Activated CD8-positive, alpha-beta memory T cell treated with anti-CD3 and anti-CD28 coated beads for 4 hours (primary cell): ENCODE results near the gene LBR.

Experiments
- DNase-seq, 2 donors: peaks; one replicate each; pipeline ENCODE4 v3.0.0-alpha.2; 2020; ENCODE audit warnings: low read depth in 2 of 2

Gene LBR

GRCh38 chr1:225464851-225465792 lies 37.3 kb upstream of the LBR start:
- no peak for DNase-seq

DNA sequence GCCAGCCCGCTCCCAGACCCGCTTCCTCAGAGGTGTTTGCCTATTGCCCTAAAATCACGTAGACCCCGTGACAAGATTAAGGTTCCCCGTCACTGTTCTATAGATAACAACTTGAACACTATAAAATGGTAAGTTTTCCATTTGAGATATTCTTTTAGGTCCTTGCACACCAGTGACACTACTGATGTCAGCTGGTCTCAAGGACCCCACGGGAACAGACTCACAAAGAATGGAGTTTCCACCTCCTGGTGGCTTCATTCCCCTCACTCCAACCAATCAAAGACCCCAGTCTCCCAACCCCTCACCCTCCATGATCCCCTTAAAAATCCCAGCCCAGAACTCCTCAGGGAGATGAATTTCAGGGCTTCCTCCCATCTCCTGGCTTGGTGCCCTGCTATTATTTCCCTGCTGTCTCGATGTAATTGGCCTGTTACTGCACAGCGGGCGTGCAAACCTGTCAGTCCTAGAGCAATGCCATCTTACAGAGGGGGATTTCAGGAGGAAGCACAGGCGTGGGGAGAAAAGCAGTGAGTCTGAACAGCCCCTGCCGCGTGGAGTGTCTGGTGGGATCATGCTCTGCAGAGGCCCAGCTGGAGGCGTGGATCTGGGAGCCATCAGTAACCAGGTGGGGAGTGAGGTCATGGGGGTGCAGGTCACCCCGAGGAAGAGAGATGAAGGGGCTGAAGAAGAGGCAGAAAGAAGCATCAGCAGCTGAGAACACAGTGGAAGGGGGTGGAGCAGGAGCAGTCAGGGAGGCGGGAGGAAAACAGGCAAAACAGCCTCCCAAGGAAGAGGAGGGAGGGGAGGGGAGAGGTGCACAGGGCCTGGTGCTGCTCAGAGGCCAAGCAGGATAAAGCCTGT lies 35.1 kb upstream of the LBR start:
- no peak for DNase-seq

- DNase-seq, result no peak
Measured at GRCh38 chr1:225462429-225462713, 34.5 kb upstream of the LBR start.

DNA sequence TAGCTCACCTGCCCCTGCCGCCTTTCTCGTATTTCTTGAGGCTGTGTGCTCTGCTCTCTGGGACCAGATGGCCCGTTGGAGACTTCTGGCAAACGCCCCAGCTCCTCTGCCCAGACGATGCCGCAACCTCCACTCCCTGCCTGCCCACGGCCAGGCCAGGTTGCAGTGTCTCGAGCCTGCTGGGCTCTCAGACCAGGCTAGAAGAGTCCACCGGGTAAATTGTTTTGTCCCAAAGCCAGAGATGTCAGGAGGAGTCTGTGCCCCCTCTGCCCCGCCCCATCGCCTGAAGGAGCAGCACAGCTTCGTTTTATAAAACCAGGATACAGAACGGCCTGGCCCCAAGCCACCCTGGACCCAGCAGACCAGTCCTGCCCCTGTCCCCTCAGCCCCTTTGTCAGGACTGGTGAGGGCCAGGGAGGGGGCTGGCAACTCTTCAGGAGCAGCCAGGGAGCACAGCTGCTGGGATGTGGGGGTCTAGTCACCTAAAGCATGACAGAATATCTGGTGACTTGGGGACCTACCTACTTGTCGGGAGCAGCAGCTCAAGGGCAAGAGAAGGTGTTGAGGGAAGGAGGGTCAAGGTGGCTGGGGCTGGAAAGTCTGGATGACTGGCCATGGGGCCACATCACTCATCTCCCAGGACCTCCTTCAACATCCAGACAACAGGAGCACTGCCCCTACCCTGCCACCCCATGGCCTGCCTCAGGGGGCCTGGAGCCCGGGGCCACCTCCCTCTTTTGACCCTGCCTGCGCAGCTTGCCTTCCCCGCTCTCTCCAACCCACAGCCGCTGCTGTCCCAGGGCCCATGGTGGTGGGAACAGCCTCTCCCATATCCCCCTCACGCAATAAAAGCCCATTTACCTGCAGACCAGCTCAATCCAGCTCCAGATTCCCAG lies 33.9 kb upstream of the LBR start:
- no peak for DNase-seq

GRCh38 chr1:225460737-225461532 lies 33.1 kb upstream of the LBR start:
- peak; percentile 53 to 56 for DNase-seq

- DNase-seq, result no peak
Measured at GRCh38 chr1:225460021-225460736, 32.3 kb upstream of the LBR start.

DNA sequence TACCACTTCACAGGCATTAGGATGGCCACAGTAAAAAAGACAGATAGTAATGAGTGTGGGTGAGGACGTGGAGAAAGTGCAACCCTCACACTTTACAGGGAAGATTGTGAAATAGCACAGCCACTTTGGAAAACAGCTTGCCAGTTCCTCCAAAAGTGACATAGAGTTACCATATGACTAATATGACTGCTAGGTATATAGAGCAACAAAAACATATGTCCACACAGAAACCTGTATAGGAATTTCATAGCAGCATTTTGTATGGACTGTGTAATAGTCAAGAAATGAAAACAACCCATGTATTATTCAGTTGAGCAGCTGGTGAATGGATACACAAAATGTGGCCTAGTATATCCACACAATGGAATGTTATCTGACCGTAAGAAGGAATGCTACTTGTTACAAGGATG lies 30.4 kb upstream of the LBR start:
- no peak for DNase-seq

DNA sequence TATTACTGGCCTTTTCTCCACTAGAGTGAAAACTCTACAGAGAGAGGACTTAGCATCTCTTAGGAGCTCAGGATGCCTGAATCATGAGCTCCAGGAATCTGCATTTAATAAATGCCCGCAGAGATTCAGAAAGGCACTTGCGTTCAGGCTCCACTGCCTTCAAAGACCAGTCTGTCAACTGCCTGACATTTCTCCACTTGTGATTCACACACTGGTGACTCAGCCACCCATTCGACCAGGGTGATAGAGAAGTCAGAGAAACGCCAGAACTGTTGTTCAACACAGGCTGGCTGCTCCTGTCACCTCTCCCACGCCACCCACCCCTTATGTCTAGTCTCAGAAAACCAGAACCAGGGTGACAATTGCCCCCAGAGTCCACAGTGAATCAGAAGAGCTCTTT lies 26.9 kb upstream of the LBR start:
- peak; percentile 75 to 80 for DNase-seq

DNA sequence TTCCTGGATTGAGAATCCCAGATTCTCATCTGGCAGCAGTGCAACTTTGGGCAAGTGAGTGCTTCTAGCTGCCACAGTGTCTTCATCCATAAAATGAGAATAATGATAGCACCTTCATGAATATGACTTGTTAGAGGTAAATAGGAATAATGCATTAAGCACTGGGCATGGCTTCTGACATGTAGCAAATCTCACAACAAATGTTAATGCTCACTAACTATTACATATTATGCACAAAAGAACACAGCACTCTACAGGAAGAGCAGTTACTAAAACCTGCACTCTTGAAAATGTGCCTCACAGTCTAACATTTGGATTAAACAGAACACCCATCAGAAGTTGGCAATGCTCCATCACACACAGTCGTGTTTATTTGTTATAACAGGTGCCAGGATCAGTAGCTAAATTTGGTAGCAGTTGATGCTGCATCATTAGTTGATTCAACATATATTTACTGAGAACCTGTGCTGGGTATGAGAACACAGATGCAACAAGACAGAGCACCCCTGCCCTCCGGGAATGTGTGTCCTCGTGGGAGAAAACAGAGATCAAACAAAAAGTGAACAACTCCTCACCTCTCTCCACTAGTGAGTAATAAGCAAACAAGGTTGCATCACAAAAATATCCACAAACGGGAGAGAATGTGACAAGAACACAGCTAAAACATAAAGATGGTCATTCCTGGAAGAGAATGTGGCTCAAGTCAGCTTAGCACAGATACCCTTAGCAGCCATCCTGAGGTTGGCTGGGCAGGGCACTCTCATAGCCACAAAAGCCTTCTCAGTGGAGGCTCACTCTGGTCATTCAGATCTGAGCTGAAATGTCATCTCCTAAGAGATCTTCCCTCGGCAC lies 26.2 kb upstream of the LBR start:
- DNase-seq, result no peak

GRCh38 chr1:225451840-225452515 lies 24.1 kb upstream of the LBR start:
- no peak for DNase-seq

- DNase-seq, result no peak
Measured at GRCh38 chr1:225451340-225451739, 23.5 kb upstream of the LBR start.

GRCh38 chr1:225450491-225451191 lies 22.8 kb upstream of the LBR start:
- no peak for DNase-seq

GRCh38 chr1:225449774-225450173 lies 21.9 kb upstream of the LBR start:
- DNase-seq, result no peak

DNA sequence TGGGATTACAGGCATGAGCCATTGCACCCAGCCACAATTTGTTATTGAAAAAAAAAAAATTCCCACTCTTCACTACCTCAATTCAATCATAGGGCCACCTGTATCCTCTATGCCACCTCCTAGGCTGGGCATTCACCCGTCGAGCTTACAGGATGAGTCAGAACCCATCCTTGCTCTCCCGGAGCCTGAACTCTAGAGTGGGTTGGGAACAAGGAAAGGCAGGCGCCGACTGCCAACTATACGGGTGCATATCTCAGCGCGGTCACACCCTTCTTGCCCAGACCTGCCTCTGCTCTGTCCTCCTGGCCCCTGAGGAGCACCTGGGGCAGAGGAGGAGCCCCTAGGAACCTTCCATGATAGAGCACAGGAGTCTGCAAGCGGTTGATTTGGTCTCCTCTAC lies 21.4 kb upstream of the LBR start:
- DNase-seq, result no peak

DNA sequence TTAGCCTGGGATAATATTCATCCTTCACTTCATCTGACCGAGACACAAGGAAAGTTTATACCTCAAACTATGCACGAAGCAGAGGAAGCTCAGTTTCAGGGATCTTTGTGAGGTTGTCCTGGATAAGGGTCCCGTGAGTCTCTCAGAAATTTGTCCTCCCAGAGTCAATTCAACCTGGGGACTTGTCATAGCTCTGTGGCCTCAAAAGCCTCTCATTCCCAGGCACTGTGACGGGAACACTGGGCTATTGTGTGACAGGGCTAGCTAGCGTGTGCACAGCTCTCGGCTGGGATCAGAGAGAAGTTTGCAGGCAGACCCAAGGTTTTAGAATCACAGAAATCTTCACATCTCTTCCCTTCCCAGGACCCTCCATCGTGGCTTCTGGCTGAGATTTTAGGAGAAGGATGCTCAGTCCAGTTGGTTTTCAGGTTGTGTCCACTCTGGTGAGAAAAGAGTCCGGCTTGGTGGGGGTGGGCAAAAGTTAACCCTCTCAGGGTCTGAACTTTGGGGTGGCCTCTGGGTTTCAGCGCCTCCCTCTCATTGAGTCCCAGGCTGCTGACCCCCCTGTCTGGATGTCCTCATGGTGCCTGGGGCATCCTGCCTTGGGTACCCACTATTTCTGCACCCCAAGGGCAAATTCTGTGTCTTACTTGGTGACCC lies 20.4 kb upstream of the LBR start:
- no peak for DNase-seq

- DNase-seq, result no peak
Measured at GRCh38 chr1:225447650-225448089, 19.8 kb upstream of the LBR start.

DNA sequence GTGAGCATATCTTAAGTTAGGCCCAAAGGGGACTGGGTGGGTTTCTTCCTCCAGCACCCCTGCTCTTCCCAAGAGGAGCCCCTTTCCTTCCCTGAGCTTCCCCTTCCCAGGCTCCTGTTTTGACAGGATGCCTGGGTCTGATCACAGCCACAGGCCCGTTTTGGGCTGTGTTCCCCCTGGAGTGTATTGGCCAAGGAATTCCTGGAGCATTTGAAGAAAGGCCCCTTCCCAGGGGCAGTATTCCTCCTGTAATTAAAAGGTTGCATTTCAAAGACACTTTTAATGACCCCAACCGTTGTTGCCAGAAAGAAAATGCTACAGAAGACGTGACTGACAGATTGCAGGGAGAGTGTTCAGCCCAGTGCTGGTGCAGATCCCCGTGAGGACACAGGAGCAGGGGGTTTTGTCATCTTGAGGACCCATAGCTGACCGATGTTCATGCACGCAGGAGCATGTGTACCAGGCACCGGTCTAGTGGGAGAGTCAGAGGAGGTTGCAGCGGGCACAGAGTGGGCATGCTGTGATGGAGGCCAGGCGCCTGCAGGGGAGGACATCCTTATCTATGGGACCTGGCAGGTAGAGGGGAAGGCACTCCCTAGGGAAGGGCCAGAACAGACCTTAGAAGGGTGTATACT lies 19.3 kb upstream of the LBR start:
- no peak for DNase-seq
